Lower leg skin (tissue), 4 donors: Measurements from ENCODE around the gene RAB30. TPM values are rescaled to one million over a fixed set of nuclear protein-coding genes. Genes with fewer than 3 reads are reported as not detected.

Source experiments
- DNase-seq, 2 donors: peaks; one replicate each; pipeline ENCODE4 v3.0.0-alpha.2; 2019; ENCODE audit warnings: low spot score in 2 of 2
- H3K4me3 ChIP-seq: fragments of 200-600 bp; sonication (generic); 2 replicates; pipeline ENCODE4 v1.5.1; 2017; ENCODE audit warnings: mild to moderate bottlenecking, low read depth; ENCODE audit not compliant: poor library complexity, severe bottlenecking
- CTCF ChIP-seq, 3 donors: fragments of 450-650 bp; IDR thresholded peaks; one replicate each; pipeline ENCODE4 v1.5.1; 2016; ENCODE audit warnings: antibody characterized with exemption in 3 of 3, mild to moderate bottlenecking in 3 of 3, moderate library complexity in 2 of 3
- POLR2A ChIP-seq, 2 donors: fragments of 450-650 bp; IDR thresholded peaks; one replicate each; pipeline ENCODE4 v1.6.1; 2016 to 2017; ENCODE audit warnings: antibody characterized with exemption in 2 of 2, mild to moderate bottlenecking in 1 of 2, moderate library complexity in 1 of 2
- WGBS, 2 donors: methylation state at CpG; one replicate each; pipeline ENCODE4 v1.1.5; 2018; 5-methylcytosine and 5-hydroxymethylcytosine counted together
- intact Hi-C: fragments of 100-400 bp; cut with DNase I; formaldehyde crosslinking; loops from one replicate; pipeline ENCODE4 v1.15.0; 2023; ENCODE audit warnings: low total_unique reads
- total RNA-seq, 4 donors: library from RNA; depleted of rRNA; stranded (reverse); fragments of >200 nt; gene quantifications; one replicate each; pipeline ENCODE4 v1.1.0, GENCODE V29; 2016

The RAB30 gene
- total RNA-seq, 4 donors from 2014 or later: 13.4 to 53.9 (median 25.7) TPM

- no peak for TF ChIP-seq POLR2A (IDR thresholded peaks at IDR 0.05)
- TF ChIP-seq CTCF (IDR thresholded peaks at IDR 0.05): no peak
- WGBS, 2 donors: 89 to 92% methylated on average over 2 of the region's 2 CpGs
- DNase-seq: no peak
- intact Hi-C loops: no loop called here
- H3K4me3 ChIP-seq: no peak overlapping the region
Measured at GRCh38 chr11:83027794-83028193, 43.9 kb downstream of the RAB30 start.

- H3K4me3 ChIP-seq: no peak overlapping the region
- intact Hi-C loops: no loop called here
- WGBS, 2 donors: 94 to 96% methylated on average over 5 of the region's 5 CpGs
- TF ChIP-seq POLR2A (IDR thresholded peaks at IDR 0.05) (no peak), CTCF (IDR thresholded peaks at IDR 0.05) (no peak)
- no peak for DNase-seq
Measured at GRCh38 chr11:83027289-83027688, 44.4 kb downstream of the RAB30 start.

- H3K4me3 ChIP-seq: no peak overlapping the region
- WGBS, 2 donors: 97 to 98% methylated on average over 4 of the region's 4 CpGs
- intact Hi-C loops: no loop called here
- DNase-seq: no peak
- TF ChIP-seq POLR2A (IDR thresholded peaks at IDR 0.05) (no peak), CTCF (IDR thresholded peaks at IDR 0.05) (no peak)
Measured at GRCh38 chr11:83026229-83026628, 45.5 kb downstream of the RAB30 start.

GRCh38 chr11:83025267-83025704 lies 46.4 kb downstream of the RAB30 start:
- WGBS, 2 donors: 27 to 35% methylated on average over 2 of the region's 2 CpGs
- intact Hi-C loops: no loop called here
- no peak overlapping the region for H3K4me3 ChIP-seq
- TF ChIP-seq POLR2A (IDR thresholded peaks at IDR 0.05): no peak
- DNase-seq: peak in 1 of 2 donors; percentile 77

GRCh38 chr11:83024270-83024854 lies 47.3 kb downstream of the RAB30 start:
- no peak for DNase-seq
- no peak for TF ChIP-seq POLR2A (IDR thresholded peaks at IDR 0.05)
- no peak for TF ChIP-seq CTCF (IDR thresholded peaks at IDR 0.05)
- H3K4me3 ChIP-seq: no peak overlapping the region
- intact Hi-C loops: no loop called here
- 88 to 94% methylated on average over 3 of the region's 3 CpGs for WGBS, 2 donors

- no peak for DNase-seq
- no peak overlapping the region for H3K4me3 ChIP-seq
- 64 to 68% methylated on average over 4 of the region's 4 CpGs for WGBS, 2 donors
- TF ChIP-seq POLR2A (IDR thresholded peaks at IDR 0.05) (no peak), CTCF (IDR thresholded peaks at IDR 0.05) (no peak)
- intact Hi-C loops: no loop called here
Measured at GRCh38 chr11:83023410-83023809, 48.3 kb downstream of the RAB30 start.
